Measurements from ENCODE around the gene INSYN2A.

Gene INSYN2A

GRCh38 chr10:127195571-127196281, 665 bp downstream of the INSYN2A start:
- no peak for DNase-seq (ENCODE audit: low read depth in 2 of 2)

- no peak for DNase-seq (ENCODE audit: low read depth in 2 of 2)
Measured at GRCh38 chr10:127195041-127195506, 1.3 kb downstream of the INSYN2A start.

- DNase-seq (ENCODE audit: low read depth in 2 of 2): no peak
Measured at GRCh38 chr10:127194599-127194998, 1.8 kb downstream of the INSYN2A start.

GRCh38 chr10:127194111-127194510, 2.3 kb downstream of the INSYN2A start:
- no peak for DNase-seq (ENCODE audit: low read depth in 2 of 2)

GRCh38 chr10:127193125-127193524, 3.3 kb downstream of the INSYN2A start:
- DNase-seq (ENCODE audit: low read depth in 2 of 2): no peak

GRCh38 chr10:127190427-127190826, 6.0 kb downstream of the INSYN2A start:
- no peak for DNase-seq (ENCODE audit: low read depth in 2 of 2)

- no peak for DNase-seq (ENCODE audit: low read depth in 2 of 2)
Measured at GRCh38 chr10:127189226-127189625, 7.2 kb downstream of the INSYN2A start.

- no peak for DNase-seq (ENCODE audit: low read depth in 2 of 2)
Measured at GRCh38 chr10:127186813-127187212, 9.6 kb downstream of the INSYN2A start.

GRCh38 chr10:127184582-127184981, 11.8 kb downstream of the INSYN2A start:
- DNase-seq (ENCODE audit: low read depth in 2 of 2): no peak

GRCh38 chr10:127182161-127182560, 14.2 kb downstream of the INSYN2A start:
- DNase-seq (ENCODE audit: low read depth in 2 of 2): no peak

GRCh38 chr10:127179612-127180250, 16.7 kb downstream of the INSYN2A start:
- DNase-seq (ENCODE audit: low read depth in 2 of 2): no peak

GRCh38 chr10:127176649-127177048, 19.7 kb downstream of the INSYN2A start:
- DNase-seq (ENCODE audit: low read depth in 2 of 2): no peak

- no peak for DNase-seq (ENCODE audit: low read depth in 2 of 2)
Measured at GRCh38 chr10:127175357-127176110, 20.9 kb downstream of the INSYN2A start.

GRCh38 chr10:127174866-127175265, 21.5 kb downstream of the INSYN2A start:
- DNase-seq (ENCODE audit: low read depth in 2 of 2): no peak

- no peak for DNase-seq (ENCODE audit: low read depth in 2 of 2)
Measured at GRCh38 chr10:127168261-127168660, 28.1 kb downstream of the INSYN2A start.

GRCh38 chr10:127162841-127163240, 33.5 kb downstream of the INSYN2A start:
- DNase-seq (ENCODE audit: low read depth in 2 of 2): no peak

GRCh38 chr10:127161482-127161881, 34.9 kb downstream of the INSYN2A start:
- DNase-seq (ENCODE audit: low read depth in 2 of 2): no peak

- no peak for DNase-seq (ENCODE audit: low read depth in 2 of 2)
Measured at GRCh38 chr10:127159648-127160245, 36.6 kb downstream of the INSYN2A start.

GRCh38 chr10:127158662-127159061, 37.7 kb downstream of the INSYN2A start:
- no peak for DNase-seq (ENCODE audit: low read depth in 2 of 2)

GRCh38 chr10:127157506-127158200, 38.7 kb downstream of the INSYN2A start:
- DNase-seq (ENCODE audit: low read depth in 2 of 2): no peak

- DNase-seq (ENCODE audit: low read depth in 2 of 2): no peak
Measured at GRCh38 chr10:127157089-127157488, 39.3 kb downstream of the INSYN2A start.
